Skeletal muscle cell (primary cell): ENCODE results near the gene PCNX3.
"Not testable (repeated sequence)": the region's sequence is repeated elsewhere in the genome, so short reads cannot be mapped to it uniquely, and the experiment has no call there.

Experiments used
- DNase-seq: peaks from one replicate; pipeline ENCODE4 v3.0.0-alpha.2; 2010; ENCODE audit warnings: low read depth
- H3K4me3 ChIP-seq: 2 replicates; pipeline ENCODE4 v1.5.1; 2011; ENCODE audit warnings: low read depth, mild to moderate bottlenecking, control low read depth, low read length, moderate library complexity

PCNX3 gene

GRCh38 chr11:65663639-65664200 lies 48.1 kb downstream of the PCNX3 start:
- H3K4me3 ChIP-seq = peak overlapping the region; percentile 99
- DNase-seq = peak; percentile 24

- no peak overlapping the region for H3K4me3 ChIP-seq
- no peak for DNase-seq
Measured at GRCh38 chr11:65672180-65672860, 56.7 kb downstream of the PCNX3 start.

- no peak overlapping the region for H3K4me3 ChIP-seq
- no peak for DNase-seq
Measured at GRCh38 chr11:65672982-65673381, 57.4 kb downstream of the PCNX3 start.

GRCh38 chr11:65680192-65680743 lies 64.7 kb downstream of the PCNX3 start:
- DNase-seq = no peak
- H3K4me3 ChIP-seq = no peak overlapping the region

- H3K4me3 ChIP-seq = not testable (repeated sequence)
Measured at GRCh38 chr11:65683480-65683879, 67.9 kb downstream of the PCNX3 start.

GRCh38 chr11:65685981-65686380 lies 70.4 kb downstream of the PCNX3 start:
- no peak for DNase-seq
- no peak overlapping the region for H3K4me3 ChIP-seq

More at GRCh38 chr11:65683480-65683879, 67.9 kb downstream of the PCNX3 start:
- DNase-seq = not testable (repeated sequence)
